ENCODE measurements around the gene LOXHD1. TPM values are rescaled to one million over a fixed set of nuclear protein-coding genes. Genes with fewer than 3 reads are reported as not detected.
A peak's percentile ranks its signal among the peaks of the same experiment; 100 is the strongest.

Gene LOXHD1
- polyA plus RNA-seq, 3 donors = 0.53 to 0.83 (median 0.62) TPM

- DNase-seq (ENCODE audit: extremely low read depth in 1 of 11, low read depth in 9 of 11, low spot score in 4 of 11) = no peak
These were observed 20.9 kb downstream of the LOXHD1 start for GRCh38 chr18:46636040-46636630.

- DNase-seq (ENCODE audit: extremely low read depth in 1 of 11, low read depth in 9 of 11, low spot score in 4 of 11) = no peak
These were observed 24.5 kb downstream of the LOXHD1 start for GRCh38 chr18:46632401-46633071.

- DNase-seq (ENCODE audit: extremely low read depth in 1 of 11, low read depth in 9 of 11, low spot score in 4 of 11) = no peak
These were observed 26.0 kb downstream of the LOXHD1 start for GRCh38 chr18:46630991-46631390.

GRCh38 chr18:46630160-46630559 is 26.9 kb downstream of the LOXHD1 start:
- DNase-seq (ENCODE audit: extremely low read depth in 1 of 11, low read depth in 9 of 11, low spot score in 4 of 11) = no peak

GRCh38 chr18:46629361-46629760 is 27.7 kb downstream of the LOXHD1 start:
- no peak for DNase-seq (ENCODE audit: extremely low read depth in 1 of 11, low read depth in 9 of 11, low spot score in 4 of 11)

GRCh38 chr18:46628206-46628605 is 28.8 kb downstream of the LOXHD1 start:
- no peak for DNase-seq (ENCODE audit: extremely low read depth in 1 of 11, low read depth in 9 of 11, low spot score in 4 of 11)

- DNase-seq (ENCODE audit: extremely low read depth in 1 of 11, low read depth in 9 of 11, low spot score in 4 of 11) = no peak
These were observed 29.9 kb downstream of the LOXHD1 start for GRCh38 chr18:46627136-46627535.

- DNase-seq (ENCODE audit: extremely low read depth in 1 of 11, low read depth in 9 of 11, low spot score in 4 of 11) = no peak
These were observed 32.0 kb downstream of the LOXHD1 start for GRCh38 chr18:46625069-46625468.

- no peak for DNase-seq (ENCODE audit: extremely low read depth in 1 of 11, low read depth in 9 of 11, low spot score in 4 of 11)
These were observed 32.9 kb downstream of the LOXHD1 start for GRCh38 chr18:46624127-46624526.

GRCh38 chr18:46623541-46623940 is 33.5 kb downstream of the LOXHD1 start:
- no peak for DNase-seq (ENCODE audit: extremely low read depth in 1 of 11, low read depth in 9 of 11, low spot score in 4 of 11)

GRCh38 chr18:46622999-46623398 is 34.0 kb downstream of the LOXHD1 start:
- no peak for DNase-seq (ENCODE audit: extremely low read depth in 1 of 11, low read depth in 9 of 11, low spot score in 4 of 11)

GRCh38 chr18:46622451-46622850 is 34.6 kb downstream of the LOXHD1 start:
- no peak for DNase-seq (ENCODE audit: extremely low read depth in 1 of 11, low read depth in 9 of 11, low spot score in 4 of 11)

- DNase-seq (ENCODE audit: extremely low read depth in 1 of 11, low read depth in 9 of 11, low spot score in 4 of 11) = no peak
These were observed 35.1 kb downstream of the LOXHD1 start for GRCh38 chr18:46621871-46622270.

- no peak for DNase-seq (ENCODE audit: extremely low read depth in 1 of 11, low read depth in 9 of 11, low spot score in 4 of 11)
These were observed 35.8 kb downstream of the LOXHD1 start for GRCh38 chr18:46621111-46621766.

- DNase-seq (ENCODE audit: extremely low read depth in 1 of 11, low read depth in 9 of 11, low spot score in 4 of 11) = no peak
These were observed 37.5 kb downstream of the LOXHD1 start for GRCh38 chr18:46619559-46619958.

- DNase-seq (ENCODE audit: extremely low read depth in 1 of 11, low read depth in 9 of 11, low spot score in 4 of 11) = no peak
These were observed 41.3 kb downstream of the LOXHD1 start for GRCh38 chr18:46615720-46616119.

- no peak for DNase-seq (ENCODE audit: extremely low read depth in 1 of 11, low read depth in 9 of 11, low spot score in 4 of 11)
These were observed 48.0 kb downstream of the LOXHD1 start for GRCh38 chr18:46609048-46609447.

- no peak for DNase-seq (ENCODE audit: extremely low read depth in 1 of 11, low read depth in 9 of 11, low spot score in 4 of 11)
These were observed 49.1 kb downstream of the LOXHD1 start for GRCh38 chr18:46607926-46608325.

GRCh38 chr18:46601141-46601805 is 55.7 kb downstream of the LOXHD1 start:
- DNase-seq (ENCODE audit: extremely low read depth in 1 of 11, low read depth in 9 of 11, low spot score in 4 of 11) = peak in 2 of 11 donors; percentile 4 to 5

GRCh38 chr18:46596119-46596518 is 60.9 kb downstream of the LOXHD1 start:
- DNase-seq (ENCODE audit: extremely low read depth in 1 of 11, low read depth in 9 of 11, low spot score in 4 of 11) = no peak
